Adrenal gland (tissue), 5 donors: ENCODE measurements around the gene DLK2.

Experiments
- CTCF ChIP-seq, 6 experiments: fragments of 450-650 bp in 4 of 6; fragments of 200-600 bp in 2 of 6; sonication (generic) in 1 of 6; IDR thresholded peaks; 1 replicate in 5 of 6; 2 replicates in 1 of 6; pipeline versions ENCODE4 v1.5.1 to v1.8.0; 2016 to 2021; ENCODE audit warnings: antibody characterized with exemption in 6 of 6, mild to moderate bottlenecking in 2 of 6, moderate library complexity in 1 of 6
- POLR2A ChIP-seq, 2 donors: fragments of 450-650 bp; IDR thresholded peaks; one replicate each; pipeline ENCODE4 v1.6.1; 2017; ENCODE audit warnings: antibody characterized with exemption in 2 of 2, mild to moderate bottlenecking in 2 of 2, moderate library complexity in 1 of 2
- donor health status: DM: no; HTN: no; CAD: no.

- TF ChIP-seq CTCF (IDR thresholded peaks at IDR 0.05), result no peak
- no peak for TF ChIP-seq POLR2A (IDR thresholded peaks at IDR 0.05)
Measured at GRCh38 chr6:43495409-43495941, 40.1 kb upstream of the DLK2 start.
